Measurements from ENCODE around the gene TGFBI.

The TGFBI gene

GRCh38 chr5:136004436-136004835, 24.4 kb upstream of the TGFBI start:
- DNase-seq = no peak

- no peak for DNase-seq
These were observed 23.3 kb upstream of the TGFBI start for GRCh38 chr5:136005476-136005875.

- no peak for DNase-seq
These were observed 22.6 kb upstream of the TGFBI start for GRCh38 chr5:136006164-136006563.

GRCh38 chr5:136006761-136007251, 22.0 kb upstream of the TGFBI start:
- DNase-seq = no peak

GRCh38 chr5:136007271-136007670, 21.5 kb upstream of the TGFBI start:
- no peak for DNase-seq

GRCh38 chr5:136011414-136012001, 17.3 kb upstream of the TGFBI start:
- DNase-seq = no peak

- no peak for DNase-seq
These were observed 16.6 kb upstream of the TGFBI start for GRCh38 chr5:136012041-136012804.

- no peak for DNase-seq
These were observed 15.2 kb upstream of the TGFBI start for GRCh38 chr5:136013559-136013958.

GRCh38 chr5:136014049-136015002, 14.5 kb upstream of the TGFBI start:
- no peak for DNase-seq

GRCh38 chr5:136015003-136015375, 13.8 kb upstream of the TGFBI start:
- DNase-seq = no peak

- DNase-seq = no peak
These were observed 12.7 kb upstream of the TGFBI start for GRCh38 chr5:136015966-136016650.

GRCh38 chr5:136016945-136017530, 11.8 kb upstream of the TGFBI start:
- DNase-seq = no peak

GRCh38 chr5:136018814-136019783, 9.7 kb upstream of the TGFBI start:
- no peak for DNase-seq

- DNase-seq = no peak
These were observed 8.8 kb upstream of the TGFBI start for GRCh38 chr5:136020001-136020382.

- DNase-seq = peak in 1 of 5 donors; percentile 11
These were observed 8.3 kb upstream of the TGFBI start for GRCh38 chr5:136020383-136021015.

- DNase-seq = no peak
These were observed 7.8 kb upstream of the TGFBI start for GRCh38 chr5:136021016-136021405.

GRCh38 chr5:136022965-136023364, 5.8 kb upstream of the TGFBI start:
- DNase-seq = no peak

- no peak for DNase-seq
These were observed 4.7 kb upstream of the TGFBI start for GRCh38 chr5:136023958-136024541.

GRCh38 chr5:136025900-136026299, 2.9 kb upstream of the TGFBI start:
- no peak for DNase-seq

GRCh38 chr5:136026636-136027035, 2.2 kb upstream of the TGFBI start:
- no peak for DNase-seq

All from T-helper 1 cell (primary cell).